ENCODE measurements around the gene LRRC36.

- no peak for TF ChIP-seq POLR2A (IDR thresholded peaks at IDR 0.05)
- TF ChIP-seq, protein P1, sequence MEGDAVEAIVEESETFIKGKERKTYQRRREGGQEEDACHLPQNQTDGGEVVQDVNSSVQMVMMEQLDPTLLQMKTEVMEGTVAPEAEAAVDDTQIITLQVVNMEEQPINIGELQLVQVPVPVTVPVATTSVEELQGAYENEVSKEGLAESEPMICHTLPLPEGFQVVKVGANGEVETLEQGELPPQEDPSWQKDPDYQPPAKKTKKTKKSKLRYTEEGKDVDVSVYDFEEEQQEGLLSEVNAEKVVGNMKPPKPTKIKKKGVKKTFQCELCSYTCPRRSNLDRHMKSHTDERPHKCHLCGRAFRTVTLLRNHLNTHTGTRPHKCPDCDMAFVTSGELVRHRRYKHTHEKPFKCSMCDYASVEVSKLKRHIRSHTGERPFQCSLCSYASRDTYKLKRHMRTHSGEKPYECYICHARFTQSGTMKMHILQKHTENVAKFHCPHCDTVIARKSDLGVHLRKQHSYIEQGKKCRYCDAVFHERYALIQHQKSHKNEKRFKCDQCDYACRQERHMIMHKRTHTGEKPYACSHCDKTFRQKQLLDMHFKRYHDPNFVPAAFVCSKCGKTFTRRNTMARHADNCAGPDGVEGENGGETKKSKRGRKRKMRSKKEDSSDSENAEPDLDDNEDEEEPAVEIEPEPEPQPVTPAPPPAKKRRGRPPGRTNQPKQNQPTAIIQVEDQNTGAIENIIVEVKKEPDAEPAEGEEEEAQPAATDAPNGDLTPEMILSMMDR (IDR thresholded peaks at IDR 0.05 in 8 of 11, conservative IDR thresholded peaks at IDR 0.05 in 3 of 11), result no peak
- TF ChIP-seq POLR2AphosphoS5 (IDR thresholded peaks at IDR 0.05), result no peak
Observed at GRCh38 chr16:67317853-67318252, 8.8 kb upstream of the LRRC36 start.
